ENCODE data around the gene NSD2.
A peak's percentile ranks its signal among the peaks of the same experiment; 100 is the strongest.
"Not testable (repeated sequence)": the region's sequence is repeated elsewhere in the genome, so short reads cannot be mapped to it uniquely, and the experiment has no call there.

The NSD2 gene

GRCh38 chr4:1870578-1871443 lies at the start of gene NSD2:
TSS of gene NSD2 (plus strand) at chr4:1871393. CDS start at chr4:1900655, 29,262 bp downstream.
- peak; percentile 73 for DNase-seq (ENCODE audit: low read depth)

- DNase-seq (ENCODE audit: low read depth): no peak
These were observed 49.3 kb upstream of the NSD2 start for GRCh38 chr4:1821679-1822567.

GRCh38 chr4:1822568-1823544 lies 48.3 kb upstream of the NSD2 start:
- no peak for DNase-seq (ENCODE audit: low read depth)

GRCh38 chr4:1823545-1823932 lies 47.7 kb upstream of the NSD2 start:
- no peak for DNase-seq (ENCODE audit: low read depth)

GRCh38 chr4:1824746-1825145 lies 46.4 kb upstream of the NSD2 start:
- no peak for DNase-seq (ENCODE audit: low read depth)

GRCh38 chr4:1825326-1825725 lies 45.9 kb upstream of the NSD2 start:
- DNase-seq (ENCODE audit: low read depth): no peak

GRCh38 chr4:1826531-1827350 lies 44.5 kb upstream of the NSD2 start:
- no peak for DNase-seq (ENCODE audit: low read depth)

- DNase-seq (ENCODE audit: low read depth): no peak
These were observed 41.0 kb upstream of the NSD2 start for GRCh38 chr4:1830234-1830633.

GRCh38 chr4:1830642-1831228 lies 40.5 kb upstream of the NSD2 start:
- DNase-seq (ENCODE audit: low read depth): no peak

GRCh38 chr4:1831331-1831730 lies 39.9 kb upstream of the NSD2 start:
- DNase-seq (ENCODE audit: low read depth): no peak

GRCh38 chr4:1832690-1833089 lies 38.5 kb upstream of the NSD2 start:
- no peak for DNase-seq (ENCODE audit: low read depth)

GRCh38 chr4:1833307-1834046 lies 37.7 kb upstream of the NSD2 start:
- DNase-seq (ENCODE audit: low read depth): no peak

GRCh38 chr4:1834047-1834775 lies 37.0 kb upstream of the NSD2 start:
- DNase-seq (ENCODE audit: low read depth): no peak

GRCh38 chr4:1835836-1836235 lies 35.4 kb upstream of the NSD2 start:
- not testable (repeated sequence) for DNase-seq (ENCODE audit: low read depth)

- DNase-seq (ENCODE audit: low read depth): no peak
These were observed 34.5 kb upstream of the NSD2 start for GRCh38 chr4:1836650-1837049.

- no peak for DNase-seq (ENCODE audit: low read depth)
These were observed 34.1 kb upstream of the NSD2 start for GRCh38 chr4:1837069-1837468.

- DNase-seq (ENCODE audit: low read depth): no peak
These were observed 31.9 kb upstream of the NSD2 start for GRCh38 chr4:1839282-1839681.

- DNase-seq (ENCODE audit: low read depth): no peak
These were observed 29.8 kb upstream of the NSD2 start for GRCh38 chr4:1841201-1841886.

- no peak for DNase-seq (ENCODE audit: low read depth)
These were observed 29.3 kb upstream of the NSD2 start for GRCh38 chr4:1841887-1842210.
